Posterior vena cava (tissue), 2 donors: ENCODE measurements around the gene CAMTA1. TPM values are rescaled to one million over a fixed set of nuclear protein-coding genes. Genes with fewer than 3 reads are reported as not detected.
A peak's percentile ranks its signal among the peaks of the same experiment; 100 is the strongest.

Experiments used
- DNase-seq: peaks from one replicate; pipeline ENCODE4 v3.0.0-alpha.2; 2020; ENCODE audit warnings: low spot score
- intact Hi-C, 2 donors: fragments of 100-400 bp; cut with DNase I; formaldehyde crosslinking; loops; one replicate each; pipeline versions ENCODE4 v1.14.1 to v1.14.2; 2022 to 2023
- total RNA-seq, 2 donors: library from RNA; stranded (reverse); fragmentation: NEBNext Ultra II Directional; extraction: Animal tissue kit (Norgen Biotek cat#: 25700); gene quantifications; one replicate each; pipeline ENCODE4 v1.2.1, GENCODE V29; 2021
- donor health status: DM: yes; HTN: yes; CAD: no.
- donor health status: DM: yes; HTN: yes; CAD: no.

CAMTA1 gene
- total RNA-seq, 2 donors from 2014 or later = 65.1 to 76.4 TPM

DNA sequence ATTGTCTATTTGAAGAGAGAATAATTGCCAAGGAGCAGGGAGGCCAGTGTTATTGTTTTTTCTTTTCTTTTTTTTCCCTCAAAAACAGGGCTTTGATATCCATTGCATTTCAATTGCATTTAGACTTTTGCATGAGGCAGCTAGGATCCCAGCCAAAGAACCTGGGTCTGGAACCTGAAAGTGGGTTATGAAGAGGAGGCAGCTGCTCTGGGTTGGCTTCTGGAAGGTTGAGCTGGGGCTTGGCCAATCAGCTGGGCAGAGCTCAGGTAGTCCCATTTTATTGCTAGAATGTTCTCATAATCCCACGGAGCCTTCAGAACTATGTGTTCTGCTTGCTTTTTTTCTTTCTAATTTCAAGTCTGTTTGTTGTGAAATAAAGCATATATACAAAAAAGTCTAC, 218.9 kb downstream of the CAMTA1 start:
- intact Hi-C loops = no loop called here

DNA sequence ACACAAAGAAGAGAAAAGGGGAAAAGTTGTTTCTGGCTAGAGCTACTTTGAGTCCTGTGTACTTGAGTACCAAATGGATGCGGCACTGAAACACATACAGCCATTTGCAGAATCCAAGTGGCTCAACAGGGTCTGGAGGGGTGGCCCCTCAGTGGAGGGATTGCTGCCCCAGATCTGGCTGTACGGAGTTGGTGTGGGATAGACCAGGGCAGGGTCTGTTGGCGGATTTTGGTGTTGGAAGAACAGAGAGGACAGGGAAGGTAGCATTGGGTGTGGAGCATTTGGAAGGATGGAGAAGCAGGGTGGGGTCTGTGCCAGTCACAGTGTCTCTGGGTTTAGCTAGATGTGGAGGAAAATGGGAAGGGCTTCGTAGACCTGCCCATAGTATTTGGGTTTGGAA, 220.5 kb downstream of the CAMTA1 start:
- DNase-seq = no peak
- intact Hi-C loops = no loop called here

More for the DNA sequence above, 218.9 kb downstream of the CAMTA1 start:
- no peak for DNase-seq

DNA sequence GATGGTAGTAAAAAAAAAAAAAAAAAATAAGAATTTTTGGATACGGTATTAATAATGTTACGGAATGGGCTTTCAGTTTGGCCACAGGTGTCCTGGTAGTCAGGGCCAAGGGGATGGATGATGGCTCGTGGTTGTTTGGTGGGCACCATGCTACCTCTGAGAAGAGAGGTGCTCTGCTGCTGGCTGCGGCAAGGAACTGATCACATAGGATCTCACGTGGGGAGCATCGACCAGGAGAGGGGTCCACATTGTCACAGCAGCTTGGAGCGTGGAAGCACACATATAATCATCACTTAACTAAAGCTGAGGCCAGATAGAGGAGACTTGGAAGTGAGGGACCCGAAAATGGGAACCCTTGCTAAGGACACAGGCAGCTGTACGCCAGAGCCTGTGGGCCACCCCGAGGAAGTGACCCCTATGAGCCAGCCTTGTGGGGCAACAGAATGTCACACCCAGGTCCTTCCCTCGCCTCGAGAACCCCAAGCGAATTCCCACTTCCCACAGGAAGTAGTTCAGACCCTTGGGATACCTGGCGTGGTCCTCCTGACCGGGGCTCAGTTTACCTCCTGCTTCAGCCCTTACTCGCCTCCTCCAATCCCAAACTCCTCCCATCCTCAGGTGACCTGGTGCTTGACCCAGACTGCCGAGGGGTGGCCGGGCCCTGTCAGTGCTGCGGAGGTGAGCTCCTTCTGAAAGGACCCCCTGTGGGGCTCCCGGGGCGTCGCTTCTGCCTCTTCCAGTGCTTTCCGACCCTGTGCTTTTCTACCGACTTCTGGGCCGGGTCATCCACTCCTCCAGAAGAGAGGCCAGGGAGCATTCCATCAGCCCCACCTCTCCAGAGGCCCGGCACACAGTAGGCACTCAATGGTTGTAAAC, 222.0 kb downstream of the CAMTA1 start:
- peak; percentile 52 for DNase-seq
- intact Hi-C loops = no loop called here

DNA sequence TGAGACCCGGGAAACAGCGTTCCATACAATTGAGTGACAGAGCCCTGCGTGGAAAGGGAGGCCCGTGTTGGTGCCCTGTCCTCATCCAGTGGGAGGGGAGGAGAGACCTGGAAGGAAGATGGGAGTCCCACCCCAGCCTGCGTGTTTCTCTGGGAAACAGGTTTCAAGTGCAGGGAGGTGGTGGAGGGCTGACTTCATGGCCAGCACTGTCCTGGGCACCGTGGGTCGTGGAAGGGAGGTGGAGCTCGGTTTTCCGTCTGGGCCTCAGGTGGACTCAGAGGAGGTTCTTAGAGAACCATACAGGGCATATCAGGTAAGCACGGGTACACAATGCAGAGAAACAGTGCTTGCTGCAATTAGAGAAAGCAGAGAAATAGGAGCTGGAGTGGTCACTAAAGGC, 222.6 kb downstream of the CAMTA1 start:
- peak; percentile 66 for DNase-seq
- intact Hi-C loops = no loop called here

DNA sequence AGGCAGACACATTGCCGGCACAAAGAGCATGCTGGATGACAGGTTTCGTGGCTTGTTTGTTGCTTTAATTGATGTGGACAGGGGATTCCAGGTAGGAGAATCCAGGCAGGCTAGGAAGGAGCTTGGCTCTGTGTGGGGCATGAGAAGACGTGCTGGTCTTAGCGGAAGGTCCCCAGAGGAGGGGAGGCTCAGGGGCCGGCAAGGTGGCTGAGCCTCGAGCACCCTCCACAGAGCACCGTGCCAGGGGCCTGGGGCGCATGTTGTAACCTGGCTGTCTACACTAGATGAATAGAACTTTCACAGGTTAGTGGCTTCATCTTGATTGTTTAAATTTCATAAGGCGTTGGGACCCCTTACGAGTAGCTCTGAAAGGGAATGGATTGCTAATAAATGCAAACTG, 223.1 kb downstream of the CAMTA1 start:
- intact Hi-C loops = no loop called here
- peak; percentile 28 for DNase-seq

DNA sequence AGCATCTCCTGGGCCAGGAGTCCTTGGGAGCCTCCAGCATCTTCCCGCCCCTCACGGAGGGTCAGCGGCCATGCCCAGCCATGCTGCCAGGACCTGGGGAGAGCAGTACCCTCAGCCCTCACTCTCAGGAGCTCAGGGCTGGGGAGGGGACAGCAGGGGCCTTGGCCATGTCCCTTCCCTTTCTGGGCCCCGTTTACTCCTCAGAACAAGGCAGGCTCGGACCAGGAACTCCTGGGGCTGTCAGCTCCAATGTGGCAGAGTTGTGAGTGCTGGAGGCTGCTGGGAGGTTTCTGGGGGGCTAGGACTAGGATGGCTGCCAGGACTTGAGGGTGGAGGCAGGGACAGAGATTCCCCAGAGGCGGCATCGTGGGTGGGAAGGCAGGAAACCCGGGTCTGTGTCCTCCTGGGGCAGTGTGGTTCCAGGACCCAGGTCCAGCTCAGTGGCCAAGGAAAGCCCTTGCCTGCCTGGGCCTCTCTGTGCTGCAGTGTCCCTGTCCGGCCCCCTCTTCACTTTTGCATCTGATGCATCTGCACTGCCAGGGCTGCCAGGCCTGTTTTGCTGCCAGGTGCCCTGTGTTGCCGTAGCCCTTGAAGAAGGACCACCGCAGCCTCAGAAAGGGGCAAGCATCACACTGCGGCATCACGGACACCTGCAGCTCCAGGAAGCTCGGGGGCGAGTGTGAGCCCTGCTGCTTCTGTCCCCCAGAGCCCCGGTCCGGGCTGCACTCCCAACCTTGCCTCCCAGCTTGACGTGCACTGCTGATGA, 223.9 kb downstream of the CAMTA1 start:
- DNase-seq = peak; percentile 71
- intact Hi-C loops = no loop called here

DNA sequence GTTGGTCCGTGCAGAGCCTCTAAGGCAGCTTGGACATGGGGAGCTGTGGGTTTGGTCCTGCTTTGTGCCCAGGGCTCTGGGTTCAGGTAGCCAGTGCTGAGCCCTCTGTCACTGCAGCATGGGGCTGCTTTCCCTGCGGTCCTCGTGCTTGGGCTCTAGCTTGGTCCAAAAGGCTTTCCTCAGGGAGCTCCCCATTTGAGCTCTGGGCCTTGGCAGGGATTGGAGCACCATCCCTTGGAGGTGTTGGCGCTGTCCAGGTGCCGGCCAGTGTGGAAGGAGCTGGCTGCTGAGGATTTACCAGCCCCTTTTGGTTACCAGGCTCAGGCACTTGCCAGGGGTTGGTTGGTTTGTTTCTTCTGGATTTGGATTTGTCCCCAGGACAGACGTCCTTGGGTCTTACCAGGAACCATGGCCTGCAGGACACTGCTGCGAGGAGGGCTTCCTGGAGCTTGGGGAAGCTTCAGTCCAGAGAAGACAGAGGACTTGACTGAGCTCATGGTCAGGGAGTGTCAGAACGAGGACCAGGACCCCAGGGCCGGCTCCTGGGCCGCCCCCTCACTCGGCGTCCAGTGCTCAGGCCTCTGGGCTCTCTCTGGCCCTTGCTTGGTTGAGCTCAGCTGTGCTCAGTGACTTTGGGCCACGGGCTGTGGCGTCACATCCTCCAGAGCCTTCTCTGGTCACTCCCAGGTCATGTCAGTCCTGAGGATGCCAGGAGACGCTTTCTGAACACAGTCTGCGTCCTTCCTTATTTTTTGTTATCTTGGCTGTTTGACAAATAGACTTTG, 224.7 kb downstream of the CAMTA1 start:
- intact Hi-C loops = no loop called here
- DNase-seq = peak; percentile 47

DNA sequence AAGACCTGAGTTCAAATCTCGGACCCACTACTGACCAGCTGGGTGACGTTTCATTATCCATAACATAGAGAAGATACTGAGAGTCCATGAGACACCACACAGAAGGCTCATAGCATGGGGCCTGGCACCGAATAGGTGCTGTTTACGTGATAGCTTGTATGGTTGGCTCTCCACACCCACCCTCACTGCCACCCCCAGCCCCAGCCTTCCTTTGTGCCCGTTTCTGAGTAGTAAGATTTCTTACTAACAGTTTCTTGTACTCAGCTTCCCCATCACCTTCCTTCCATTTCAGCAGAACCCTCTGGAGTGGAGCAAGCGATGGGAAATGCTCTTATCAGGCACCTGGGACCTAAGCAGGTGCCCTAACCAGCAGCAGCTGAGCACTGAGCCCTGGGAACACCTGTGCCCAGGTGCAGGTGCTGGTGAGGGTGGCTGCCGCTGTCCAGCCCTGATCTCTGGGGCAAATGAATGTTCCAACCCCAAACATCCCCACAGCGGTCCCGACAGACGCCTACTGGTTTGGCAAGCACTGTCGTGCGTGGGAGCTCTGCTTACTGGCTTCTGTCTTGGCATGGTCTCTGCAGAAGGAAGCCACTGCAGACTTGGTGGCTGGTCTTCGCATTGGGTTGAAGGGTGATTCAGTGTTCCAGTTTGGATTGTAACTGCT, 225.4 kb downstream of the CAMTA1 start:
- intact Hi-C loops = no loop called here
- DNase-seq = peak; percentile 51

DNA sequence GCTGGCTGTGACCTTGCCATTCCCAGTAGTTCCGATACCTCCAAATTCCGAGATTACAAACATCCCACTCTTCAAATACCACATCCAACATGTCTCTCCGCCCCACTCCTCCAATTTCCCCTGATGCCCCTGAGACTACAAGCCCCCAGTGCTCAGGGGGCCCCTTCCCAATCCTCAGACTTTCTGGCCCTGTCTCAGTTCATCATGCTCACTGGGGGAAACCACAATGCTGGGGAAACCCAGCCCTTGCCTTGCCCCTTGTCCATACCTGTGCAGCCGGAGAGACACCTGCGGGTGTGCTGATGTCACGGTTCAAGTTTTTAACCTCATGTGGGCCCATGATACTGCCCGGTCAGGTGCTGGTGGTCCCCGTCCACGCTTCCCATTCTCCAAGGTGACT, 226.6 kb downstream of the CAMTA1 start:
- intact Hi-C loops = no loop called here
- peak; percentile 50 for DNase-seq

DNA sequence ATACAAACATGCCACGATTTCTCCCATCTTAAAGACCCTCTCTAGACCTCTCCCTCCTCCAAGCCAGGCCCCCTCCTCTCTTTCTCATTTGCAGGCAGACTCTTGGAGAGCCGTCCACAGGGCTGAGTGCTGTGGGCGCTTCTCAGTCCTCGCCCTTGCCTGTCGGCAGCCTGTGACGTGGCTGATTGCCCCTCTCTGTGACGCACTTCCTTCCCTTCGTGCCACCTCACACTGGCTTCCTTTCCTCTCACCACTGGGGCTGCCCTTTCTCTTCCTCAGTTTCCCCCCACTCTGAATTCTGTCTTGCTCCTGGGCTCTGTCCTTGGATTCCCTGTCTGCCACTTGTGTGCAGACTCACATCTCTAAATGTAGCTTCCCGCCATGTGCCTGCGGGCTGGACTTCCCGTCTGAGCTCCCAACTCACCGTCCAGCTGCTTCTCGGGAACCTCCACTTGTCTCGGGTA, 227.2 kb downstream of the CAMTA1 start:
- no peak for DNase-seq
- intact Hi-C loops = no loop called here

DNA sequence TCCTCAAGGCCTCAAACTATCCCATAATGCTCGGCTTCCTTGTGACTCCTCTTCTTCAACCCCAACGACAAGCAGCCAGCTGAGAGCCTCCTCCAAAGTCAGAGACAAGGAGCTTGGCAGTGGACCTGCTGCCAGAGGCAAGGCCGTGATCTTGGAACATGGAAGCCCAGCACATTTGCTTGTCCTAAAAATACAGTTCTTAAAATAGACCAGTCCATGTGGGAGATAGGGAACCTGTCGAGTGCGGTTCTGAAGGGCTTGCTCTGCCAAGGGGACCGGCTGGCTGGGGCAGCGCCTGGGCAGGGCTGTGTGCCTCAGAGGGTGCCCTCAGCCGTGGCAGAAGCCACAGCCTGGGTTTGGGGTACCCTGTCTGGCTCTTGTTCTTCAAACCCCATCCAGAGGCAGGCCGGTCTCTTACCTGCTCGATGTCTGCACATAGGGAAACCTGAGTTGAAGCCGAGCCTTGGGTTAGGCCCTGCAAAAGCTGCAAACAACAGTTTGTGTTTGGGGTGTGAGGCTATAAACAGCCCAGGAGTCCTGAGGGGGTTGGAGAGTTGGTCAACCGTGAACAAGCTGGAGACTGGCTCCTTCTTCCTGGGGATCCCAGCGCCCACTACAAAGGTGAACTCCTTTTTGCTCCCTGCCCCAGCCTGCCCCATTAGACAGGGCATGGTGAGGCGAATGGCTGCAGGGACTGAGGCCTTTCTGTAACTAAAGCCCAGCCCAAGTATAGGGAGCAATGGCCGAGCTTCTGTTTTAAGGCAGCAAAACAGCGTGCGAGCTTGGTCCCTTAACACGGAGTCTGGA, 228.8 kb downstream of the CAMTA1 start:
- peak; percentile 58 for DNase-seq
- intact Hi-C loops = no loop called here

DNA sequence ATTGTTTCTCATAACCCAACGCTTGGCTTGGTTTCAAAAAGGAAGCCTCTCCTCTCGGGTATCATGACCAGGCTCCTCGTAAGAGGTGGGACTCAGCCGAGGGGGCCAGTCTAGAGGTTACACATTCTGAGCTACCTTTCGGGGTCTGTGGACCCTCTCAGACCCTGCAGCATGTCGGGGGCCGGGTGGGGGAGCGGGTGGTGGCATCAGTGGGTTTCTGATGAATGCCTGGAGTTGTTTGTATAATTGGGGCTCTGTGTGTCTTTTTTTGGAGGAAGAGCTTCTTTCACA, 229.3 kb downstream of the CAMTA1 start:
- DNase-seq = no peak
- intact Hi-C loops = no loop called here

DNA sequence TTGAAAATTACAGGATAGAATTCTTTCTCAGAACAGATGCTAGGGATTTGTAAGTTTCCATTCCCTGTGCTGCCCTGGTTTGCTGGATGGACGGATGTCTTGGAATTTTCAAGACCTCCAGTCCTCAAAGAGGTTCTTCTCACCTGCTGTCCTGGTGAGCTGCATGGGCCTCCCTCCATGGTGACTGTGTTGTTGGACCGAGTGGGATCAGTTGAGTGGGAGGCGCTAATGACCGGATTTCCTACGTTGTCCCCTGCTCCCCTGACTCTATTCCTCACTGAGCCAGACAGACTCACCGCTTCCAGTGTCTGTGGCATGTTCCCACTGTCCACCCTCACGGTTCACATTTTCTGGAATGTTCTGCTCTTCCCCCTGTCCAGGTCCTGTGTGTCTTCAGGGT, 229.8 kb downstream of the CAMTA1 start:
- intact Hi-C loops = no loop called here
- DNase-seq = no peak

DNA sequence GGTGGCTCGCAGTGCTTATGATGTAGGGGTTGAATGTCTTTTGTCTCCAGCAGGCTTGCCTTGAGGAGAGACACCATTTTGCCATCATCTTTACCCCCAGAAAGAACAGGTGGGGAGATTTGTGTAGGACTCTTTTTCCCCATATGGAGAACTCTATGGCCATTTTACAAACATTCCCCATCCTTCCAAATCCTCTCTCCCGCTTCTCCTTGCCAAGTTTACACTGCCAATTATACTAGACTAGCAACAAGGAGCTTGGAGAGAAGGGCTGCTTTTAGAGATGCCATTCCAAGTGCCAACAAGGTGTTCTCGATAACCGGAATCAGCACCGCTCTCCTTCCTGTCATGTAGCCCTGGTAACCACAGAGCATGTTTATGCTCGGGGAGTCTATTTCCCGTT, 233.1 kb downstream of the CAMTA1 start:
- intact Hi-C loops = no loop called here
- DNase-seq = no peak

DNA sequence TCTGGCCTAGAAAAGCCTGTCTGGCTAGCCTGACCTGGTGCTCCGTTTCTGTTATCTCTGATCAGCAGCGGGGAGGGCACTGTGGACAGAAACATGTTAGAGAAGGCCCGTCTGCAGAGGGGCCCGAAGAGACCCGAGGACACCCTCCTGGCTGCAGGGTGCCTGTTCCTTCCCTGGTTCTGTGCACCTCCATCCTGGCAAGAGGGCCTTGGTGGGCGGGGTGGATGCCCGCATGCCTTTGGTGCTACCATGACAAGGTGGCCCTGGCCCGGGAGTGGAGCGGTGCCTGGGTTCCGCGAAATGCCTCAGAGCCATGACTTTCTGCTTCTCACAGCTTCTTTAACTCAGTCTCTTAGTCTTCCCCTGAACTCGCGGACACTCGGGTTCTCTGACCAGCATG, 233.6 kb downstream of the CAMTA1 start:
- intact Hi-C loops = no loop called here
- DNase-seq = no peak

DNA sequence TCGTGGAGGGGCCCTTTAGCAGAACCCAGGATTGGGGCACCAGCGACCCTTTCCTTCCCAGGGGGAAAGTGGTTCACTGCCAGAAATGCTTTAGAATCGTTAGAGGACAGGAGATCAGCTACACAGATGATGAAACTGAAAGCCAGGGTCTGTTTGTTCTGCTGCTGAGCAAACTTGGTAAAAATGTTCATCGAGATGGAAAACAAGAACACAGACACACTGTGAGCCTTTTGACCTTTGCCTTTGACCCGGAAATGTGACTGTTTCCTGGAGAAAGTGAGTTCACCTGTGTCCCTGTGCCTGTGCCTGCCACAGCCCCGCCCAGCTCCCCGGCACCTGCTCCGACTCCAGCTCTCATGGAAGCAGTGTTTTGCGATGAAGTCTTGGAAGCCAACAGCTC, 234.3 kb downstream of the CAMTA1 start:
- no peak for DNase-seq
- intact Hi-C loops = no loop called here

DNA sequence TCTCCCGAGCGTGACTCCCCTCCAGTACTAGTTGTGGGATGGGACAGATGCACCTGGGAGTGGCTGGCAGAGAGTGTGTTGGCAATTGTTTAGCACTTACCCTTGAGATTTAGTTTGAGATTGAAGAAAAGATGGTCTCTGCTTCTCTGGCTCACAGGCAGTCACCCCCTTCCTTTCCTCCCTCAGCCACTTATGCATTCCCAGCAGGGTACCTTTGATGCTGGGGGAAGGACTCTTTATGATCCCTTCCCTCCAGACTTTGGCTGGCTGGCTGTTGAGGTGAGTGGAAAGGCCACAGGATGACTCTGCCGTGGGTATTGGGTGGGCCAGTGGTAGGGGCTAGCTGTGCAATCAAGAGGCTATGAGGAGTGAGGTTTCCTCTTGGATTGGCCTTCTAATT, 236.8 kb downstream of the CAMTA1 start:
- DNase-seq = no peak
- intact Hi-C loops = no loop called here

DNA sequence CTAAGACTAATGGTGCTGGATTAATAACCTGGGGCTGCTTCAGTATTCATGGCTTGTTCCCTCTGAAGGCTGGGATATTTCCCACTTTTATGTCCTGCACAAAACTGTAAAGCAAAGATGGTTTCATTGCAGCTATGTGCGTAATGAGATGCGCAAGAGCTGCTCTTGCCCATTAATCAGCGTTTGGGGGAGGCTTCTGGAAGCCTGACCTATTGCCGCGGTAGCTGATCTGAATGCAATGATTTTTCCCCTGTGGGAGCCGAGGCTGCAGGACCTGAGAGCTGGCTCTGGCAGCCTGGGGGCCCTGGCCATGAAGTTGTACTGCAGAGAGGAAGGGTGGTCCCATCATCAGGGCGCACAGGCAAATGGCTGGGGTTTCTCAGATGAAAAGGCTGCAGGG, 239.8 kb downstream of the CAMTA1 start:
- intact Hi-C loops = no loop called here
- DNase-seq = no peak

DNA sequence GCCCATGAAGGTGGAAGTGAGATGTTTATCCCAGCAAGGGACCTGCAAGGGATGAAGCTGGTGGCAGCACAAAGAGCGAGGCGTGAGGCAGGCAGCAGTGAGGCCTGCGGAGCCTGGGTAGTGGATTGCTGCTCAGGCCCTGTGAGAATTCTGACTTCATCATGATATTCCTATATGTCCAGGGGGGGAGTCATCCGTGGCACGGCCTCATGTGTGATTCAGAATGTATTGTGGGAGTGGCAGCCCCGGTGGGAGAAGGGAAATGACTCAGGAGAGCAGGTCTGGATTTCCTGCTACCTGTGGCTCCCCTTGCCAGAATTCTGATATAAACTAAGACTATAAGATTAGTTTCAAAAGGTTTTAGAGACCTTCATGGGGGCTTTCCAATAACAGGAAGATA, 240.9 kb downstream of the CAMTA1 start:
- no peak for DNase-seq
- intact Hi-C loops = no loop called here
